Keratinocyte (primary cell): ENCODE results near the gene CNTNAP2. TPM values are rescaled to one million over a fixed set of nuclear protein-coding genes. Genes with fewer than 3 reads are reported as not detected.

Source experiments
- DNase-seq: peaks from one replicate; pipeline ENCODE4 v3.0.0-alpha.2; 2011; ENCODE audit warnings: low read depth, missing footprints, low spot score
- FAIRE-seq: peaks from 2 replicates; lab custom pipeline; 2011; peaks lifted over from hg19 to GRCh38; lab: Jason Lieb, UNC
- H2AFZ ChIP-seq: 2 replicates; pipeline ENCODE4 v1.6.0; 2012; ENCODE audit warnings: low read length, control low read depth, inconsistent platforms; ENCODE audit not compliant: control insufficient read depth
- H3K27ac ChIP-seq: 2 replicates; pipeline ENCODE4 v1.5.1; 2011; ENCODE audit warnings: low read length; ENCODE audit not compliant: control insufficient read depth, insufficient read depth
- H3K27me3 ChIP-seq: 3 replicates; pipeline ENCODE4 v1.6.0; 2011; ENCODE audit warnings: low read length; ENCODE audit not compliant: control insufficient read depth, insufficient read depth; ENCODE audit errors: extremely low read depth
- H3K36me3 ChIP-seq, 2 experiments: 2 replicates in 1 of 2; 3 replicates in 1 of 2; pipeline ENCODE4 v1.5.1; 2011; ENCODE audit warnings: low read length in 2 of 2, mild to moderate bottlenecking in 1 of 2; ENCODE audit not compliant: control insufficient read depth in 2 of 2, insufficient read depth in 2 of 2; ENCODE audit errors: extremely low read depth in 1 of 2
- H3K4me1 ChIP-seq: 3 replicates; pipeline ENCODE4 v1.5.1; 2011; ENCODE audit warnings: low read length; ENCODE audit not compliant: control insufficient read depth, insufficient read depth; ENCODE audit errors: extremely low read depth
- H3K4me2 ChIP-seq: 3 replicates; pipeline ENCODE4 v1.6.0; 2011; ENCODE audit warnings: low read depth, low read length; ENCODE audit not compliant: control insufficient read depth, insufficient read depth; ENCODE audit errors: extremely low read depth
- H3K4me3 ChIP-seq, 3 experiments: fragments of 200-600 bp in 1 of 3; sonication (generic) in 1 of 3; 2 replicates in 2 of 3; 3 replicates in 1 of 3; pipeline ENCODE4 v1.5.1; 2011 to 2016; ENCODE audit warnings: low read length in 3 of 3, mild to moderate bottlenecking in 3 of 3, control low read depth in 2 of 3, inconsistent platforms in 1 of 3, low read depth in 1 of 3, mixed read lengths in 1 of 3, mixed run types in 1 of 3, moderate library complexity in 1 of 3; ENCODE audit not compliant: control insufficient read depth in 2 of 3, insufficient read depth in 2 of 3; ENCODE audit errors: extremely low read depth in 1 of 3
- H3K79me2 ChIP-seq: 2 replicates; pipeline ENCODE4 v1.6.0; 2012; ENCODE audit warnings: low read length; ENCODE audit not compliant: control insufficient read depth, insufficient read depth
- H3K9ac ChIP-seq: 3 replicates; pipeline ENCODE4 v1.6.0; 2011; ENCODE audit warnings: low read length; ENCODE audit not compliant: control insufficient read depth, insufficient read depth; ENCODE audit errors: extremely low read depth
- H3K9me1 ChIP-seq: 3 replicates; pipeline ENCODE4 v1.6.0; 2011; ENCODE audit warnings: low read length; ENCODE audit not compliant: control insufficient read depth, insufficient read depth; ENCODE audit errors: extremely low read depth
- H3K9me3 ChIP-seq: 2 replicates; pipeline ENCODE4 v1.5.1; 2012; ENCODE audit warnings: low read depth, low read length; ENCODE audit not compliant: control insufficient read depth
- H4K20me1 ChIP-seq: 3 replicates; pipeline ENCODE4 v1.6.0; 2011; ENCODE audit warnings: low read length; ENCODE audit not compliant: control insufficient read depth, insufficient read depth; ENCODE audit errors: extremely low read depth
- CTCF ChIP-seq, 3 experiments: IDR thresholded peaks in 1 of 3; conservative IDR thresholded peaks in 1 of 3; optimal IDR thresholded peaks in 1 of 3; 2 replicates in 2 of 3; 3 replicates in 1 of 3; pipeline versions ENCODE3 to v1.5.1; 2011; ENCODE audit warnings: low read length in 3 of 3, mild to moderate bottlenecking in 3 of 3, moderate library complexity in 2 of 3, control low read depth in 1 of 3, inconsistent platforms in 1 of 3; ENCODE audit not compliant: insufficient read depth in 2 of 3; ENCODE audit errors: extremely low read depth in 1 of 3
- EZH2 ChIP-seq: IDR thresholded peaks from one replicate; pipeline ENCODE4 v1.6.1; 2012; ENCODE audit warnings: inconsistent platforms, mild to moderate bottlenecking, low read length, moderate library complexity
- dilution Hi-C: fragments of 300-500 bp; cut with MboI; formaldehyde crosslinking; loops from one replicate; pipeline ENCODE4 v1.7.0; 2020; ENCODE audit warnings: low sequenced_read_pairs; ENCODE audit not compliant: extremely low pct_ligation_motif_present
- polyA plus RNA-seq, 5 experiments: library from polyadenylated mRNA; depleted of rRNA in 3 of 5; stranded (reverse) in 3 of 5; stranded (forward) in 1 of 5; unstranded in 1 of 5; fragments of >200 nt; gene quantifications; 1 replicate in 1 of 5; 2 replicates in 3 of 5; 3 replicates in 1 of 5; pipeline versions ENCODE4 v1.2.1 to v1.2.3, GENCODE V29; 2011 to 2012; ENCODE audit warnings: missing spikeins in 2 of 5, low read depth in 1 of 5, low replicate concordance in 1 of 5

CNTNAP2 gene
- polyA plus RNA-seq, 1 donor (not counting 4 experiments of a cell fraction or from before 2014, with no cell fraction given): 1.4 TPM

DNA sequence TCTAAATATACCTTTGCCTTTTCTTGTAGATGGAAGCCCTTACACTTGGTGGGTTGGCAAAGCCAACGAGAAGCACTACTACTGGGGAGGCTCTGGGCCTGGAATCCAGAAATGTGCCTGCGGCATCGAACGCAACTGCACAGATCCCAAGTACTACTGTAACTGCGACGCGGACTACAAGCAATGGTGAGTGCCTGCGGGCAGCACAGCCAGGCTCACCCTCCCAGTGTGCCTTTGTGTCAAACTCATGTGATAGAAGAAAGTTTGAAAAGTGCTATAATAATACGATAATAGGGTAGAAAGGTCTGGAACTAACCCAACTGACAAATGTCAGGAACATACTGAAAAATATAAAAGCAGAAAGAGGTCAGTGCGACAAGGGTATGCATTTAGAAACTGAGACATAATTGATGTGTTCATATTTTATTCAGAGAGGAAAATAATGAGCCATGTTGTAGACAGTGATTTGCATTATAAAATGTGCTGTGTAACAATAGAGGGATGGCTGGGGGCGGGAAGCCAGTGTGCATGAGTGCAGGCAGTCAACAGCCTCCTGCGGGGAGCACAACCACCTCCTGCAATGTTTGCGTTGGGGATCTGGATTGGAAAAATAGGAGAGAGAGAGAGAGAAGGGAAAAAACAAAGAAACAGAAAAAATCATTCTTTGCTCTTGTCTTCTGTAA, 1787.1 kb downstream of the CNTNAP2 start:
- Histone ChIP-seq H3K9me3 (peaks cover 6% of the 10 kb centered on the region), H3K79me2 (no peaks in the 10 kb centered on the region), H2AFZ (no peak overlapping the region), H3K4me3 (no peak overlapping the region), H3K36me3 (no peaks in the 10 kb centered on the region), H3K27me3 (no peaks in the 10 kb centered on the region), H3K9me1 (no peaks in the 10 kb centered on the region), H3K27ac (no peak overlapping the region), H4K20me1 (no peaks in the 10 kb centered on the region), H3K4me1 (no peaks in the 10 kb centered on the region), H3K4me2 (no peak overlapping the region), H3K9ac (no peak overlapping the region)
- TF ChIP-seq CTCF (optimal IDR thresholded peaks at IDR 0.05 in 1 of 3, IDR thresholded peaks at IDR 0.05 in 1 of 3, conservative IDR thresholded peaks at IDR 0.05 in 1 of 3; ENCODE audit: extremely low read depth in 1 of 3, insufficient read depth in 2 of 3, low read length in 3 of 3): no peak
- no peak for TF ChIP-seq EZH2
- DNase-seq (no peak), FAIRE-seq (no peak)
- dilution Hi-C loops: no loop called here

DNA sequence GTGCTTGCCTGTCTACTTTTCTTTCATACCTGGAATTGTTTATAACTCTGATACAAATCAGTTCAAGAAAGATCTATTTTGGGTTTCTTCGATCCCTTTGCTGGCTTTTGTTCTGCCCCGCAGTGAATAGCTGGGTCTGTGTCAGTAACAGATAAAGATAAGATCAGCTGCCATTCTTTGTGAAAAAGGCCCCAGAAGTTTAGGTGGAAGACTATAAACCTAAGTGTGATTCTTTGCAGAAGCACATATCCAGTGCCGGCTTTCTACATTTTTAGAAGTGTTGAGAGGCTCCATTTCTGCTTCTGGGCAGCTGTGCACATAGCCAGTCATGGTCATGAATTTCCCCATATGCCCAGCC, 1787.6 kb downstream of the CNTNAP2 start:
- Histone ChIP-seq H3K9ac (no peak overlapping the region), H3K27me3 (no peaks in the 10 kb centered on the region), H4K20me1 (no peaks in the 10 kb centered on the region), H3K9me3 (peaks cover 6% of the 10 kb centered on the region), H3K27ac (no peak overlapping the region), H3K4me1 (no peaks in the 10 kb centered on the region), H3K36me3 (no peaks in the 10 kb centered on the region), H3K4me3 (no peak overlapping the region), H3K79me2 (no peaks in the 10 kb centered on the region), H2AFZ (no peak overlapping the region), H3K4me2 (no peak overlapping the region), H3K9me1 (no peaks in the 10 kb centered on the region)
- DNase-seq (no peak), FAIRE-seq (no peak)
- dilution Hi-C loops: no loop called here
- no peak for TF ChIP-seq CTCF (optimal IDR thresholded peaks at IDR 0.05 in 1 of 3, IDR thresholded peaks at IDR 0.05 in 1 of 3, conservative IDR thresholded peaks at IDR 0.05 in 1 of 3; ENCODE audit: extremely low read depth in 1 of 3, insufficient read depth in 2 of 3, low read length in 3 of 3)
- TF ChIP-seq EZH2: no peak
